ENCODE data around the gene RBBP6. TPM values are rescaled to one million over a fixed set of nuclear protein-coding genes. Genes with fewer than 3 reads are reported as not detected.
A peak's percentile ranks its signal among the peaks of the same experiment; 100 is the strongest.

The RBBP6 gene
- total RNA-seq, 4 donors from 2014 or later = 39.0 to 110 (median 53.5) TPM

GRCh38 chr16:24543949-24544348, 4.6 kb downstream of the RBBP6 start:
- TF ChIP-seq POLR2A (IDR thresholded peaks at IDR 0.05) = no peak
- no peak for TF ChIP-seq CTCF (IDR thresholded peaks at IDR 0.05)
- no peak for TF ChIP-seq EP300 (IDR thresholded peaks at IDR 0.05)
- Histone ChIP-seq H3K4me1 (peaks cover 0 to 62% (median 29%) of the 10 kb centered on the region in 4 donors), H3K36me3 (peaks cover 0 to 24% (median 0%) of the 10 kb centered on the region in 3 donors), H3K27ac (peak overlapping the region in 2 of 4 donors; percentile 60 to 100), H3K4me3 (no peak overlapping the region), H3K27me3 (no peaks in the 10 kb centered on the region), H3K9me3 (no peaks in the 10 kb centered on the region)
- WGBS, 2 donors = 28 to 33% methylated on average over 2 of the region's 2 CpGs
- no peak for DNase-seq (ENCODE audit: low spot score in 2 of 2)

GRCh38 chr16:24544640-24545039, 5.3 kb downstream of the RBBP6 start:
- WGBS, 2 donors = 48 to 57% methylated on average over 3 of the region's 3 CpGs
- Histone ChIP-seq H3K27ac (peak overlapping the region in 2 of 4 donors; percentile 60 to 100), H3K4me3 (no peak overlapping the region), H3K27me3 (no peaks in the 10 kb centered on the region), H3K36me3 (peaks cover 0 to 31% (median 0%) of the 10 kb centered on the region in 3 donors), H3K4me1 (peaks cover 0 to 68% (median 29%) of the 10 kb centered on the region in 4 donors), H3K9me3 (no peaks in the 10 kb centered on the region)
- no peak for DNase-seq (ENCODE audit: low spot score in 2 of 2)
- no peak for TF ChIP-seq POLR2A (IDR thresholded peaks at IDR 0.05)
- TF ChIP-seq CTCF (IDR thresholded peaks at IDR 0.05) = no peak
- no peak for TF ChIP-seq EP300 (IDR thresholded peaks at IDR 0.05)

DNA sequence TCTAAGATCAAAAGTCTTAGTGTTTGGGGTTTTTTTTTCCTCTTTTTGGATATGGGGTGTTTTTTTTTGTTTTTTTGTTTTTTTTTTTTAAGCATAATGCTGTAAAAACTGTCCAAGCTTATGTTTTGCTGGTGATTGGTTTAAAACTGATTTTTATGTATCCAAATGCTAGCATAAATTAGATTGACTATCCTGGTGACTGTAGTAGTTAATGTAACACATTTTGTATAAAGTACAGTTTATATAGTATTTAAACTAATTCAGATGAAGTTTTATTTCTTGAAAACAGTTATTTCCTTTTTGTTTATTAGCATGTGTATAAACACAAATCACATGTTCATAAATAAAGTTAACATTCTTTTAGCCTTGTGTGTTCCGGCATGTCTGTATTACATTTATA, 10.9 kb downstream of the RBBP6 start:
- TF ChIP-seq EP300 (IDR thresholded peaks at IDR 0.05) (no peak), POLR2A (IDR thresholded peaks at IDR 0.05) (no peak), CTCF (IDR thresholded peaks at IDR 0.05) (no peak)
- no peaks in the 10 kb centered on the region for H3K27me3 ChIP-seq
- no peak overlapping the region for H3K4me3 ChIP-seq
- H3K4me1 ChIP-seq = peaks cover 0 to 56% (median 10%) of the 10 kb centered on the region in 4 donors
- H3K36me3 ChIP-seq = peaks cover 0 to 39% (median 0%) of the 10 kb centered on the region in 3 donors
- H3K9me3 ChIP-seq = no peaks in the 10 kb centered on the region
- WGBS, 2 donors = 95 to 97% methylated on average over 1 of the region's 1 CpG
- no peak overlapping the region for H3K27ac ChIP-seq
- DNase-seq (ENCODE audit: low spot score in 2 of 2) = no peak

DNA sequence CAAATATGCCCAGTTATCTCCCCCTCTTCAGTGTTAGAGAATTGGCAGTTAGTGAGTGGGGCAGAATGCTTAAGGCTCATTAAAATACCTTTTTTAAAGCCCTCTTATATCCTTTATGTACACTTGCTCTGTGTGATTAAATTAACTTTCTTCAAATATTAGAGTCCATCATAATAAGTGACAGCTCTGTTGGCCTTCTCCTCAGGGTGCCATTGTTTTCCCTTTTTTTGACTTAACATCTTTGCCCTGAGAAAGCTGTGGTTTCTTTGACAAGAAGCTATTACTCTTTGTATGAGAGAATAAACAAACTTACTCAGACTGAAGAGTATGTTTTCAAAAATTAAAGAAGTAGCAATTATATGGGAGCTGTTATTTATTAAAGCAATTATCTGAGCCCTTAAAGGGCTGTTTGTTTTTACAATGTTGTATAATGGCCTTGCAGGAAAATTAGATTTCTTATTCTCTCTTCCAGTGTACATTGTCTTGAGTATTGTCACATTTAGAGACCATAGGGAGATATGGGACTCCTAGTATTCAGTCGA, 13.4 kb downstream of the RBBP6 start:
- no peak for TF ChIP-seq CTCF (IDR thresholded peaks at IDR 0.05)
- TF ChIP-seq EP300 (IDR thresholded peaks at IDR 0.05) = no peak
- TF ChIP-seq POLR2A (IDR thresholded peaks at IDR 0.05) = no peak
- H3K36me3 ChIP-seq = peaks cover 0 to 46% (median 3%) of the 10 kb centered on the region in 3 donors
- peaks cover 0 to 35% (median 0%) of the 10 kb centered on the region in 4 donors for H3K4me1 ChIP-seq

GRCh38 chr16:24553983-24554382, 14.6 kb downstream of the RBBP6 start:
- TF ChIP-seq CTCF (IDR thresholded peaks at IDR 0.05) = no peak
- TF ChIP-seq EP300 (IDR thresholded peaks at IDR 0.05) = no peak
- TF ChIP-seq POLR2A (IDR thresholded peaks at IDR 0.05) = no peak
- Histone ChIP-seq H3K27ac (no peak overlapping the region), H3K4me1 (peaks cover 0 to 30% (median 0%) of the 10 kb centered on the region in 4 donors), H3K36me3 (peaks cover 0 to 51% (median 3%) of the 10 kb centered on the region in 3 donors), H3K9me3 (no peaks in the 10 kb centered on the region), H3K4me3 (no peak overlapping the region), H3K27me3 (no peaks in the 10 kb centered on the region)
- 70 to 76% methylated on average over 1 of the region's 1 CpG for WGBS, 2 donors
- DNase-seq (ENCODE audit: low spot score in 2 of 2) = no peak

More for the DNA sequence above, 13.4 kb downstream of the RBBP6 start:
- Histone ChIP-seq H3K27me3 (no peaks in the 10 kb centered on the region), H3K9me3 (no peaks in the 10 kb centered on the region), H3K4me3 (no peak overlapping the region), H3K27ac (no peak overlapping the region)
- no peak for DNase-seq (ENCODE audit: low spot score in 2 of 2)
- WGBS, 2 donors = 79 to 83% methylated on average over 1 of the region's 1 CpG

Measured in tibial nerve (tissue), 4 donors.